Right lobe of liver (tissue), 4 donors: Measurements from ENCODE around the gene CRACDL.

Source experiments
- CTCF ChIP-seq, 4 donors: fragments of 200-600 bp in 3 of 4; fragments of 450-650 bp in 1 of 4; IDR thresholded peaks; one replicate each; pipeline versions ENCODE4 v1.5.1 to v1.8.0; 2016 to 2022; ENCODE audit warnings: antibody characterized with exemption in 4 of 4, mild to moderate bottlenecking in 2 of 4
- POLR2A ChIP-seq: fragments of 450-650 bp; IDR thresholded peaks from one replicate; pipeline ENCODE4 v1.6.1; 2017; ENCODE audit warnings: antibody characterized with exemption, mild to moderate bottlenecking
- donor health status: DM: no; HTN: no; CAD: no.
- donor health status: DM: no; HTN: no; CAD: no.
- donor health status: DM: no; HTN: yes; CAD: no.

GRCh38 chr2:98830571-98831145 is 105.4 kb downstream of the CRACDL start:
- TF ChIP-seq CTCF (IDR thresholded peaks at IDR 0.05) (no peak), POLR2A (no peak)
